HL-60/S4 treated with phorbol 12-myristate 13-acetate at 8.2 ng/mL for 4 days and 3 days (cell line): ENCODE measurements around the gene SIX2.
"Not testable (repeated sequence)": the region's sequence is repeated elsewhere in the genome, so short reads cannot be mapped to it uniquely, and the experiment has no call there.

Experiments
- in situ Hi-C: fragments of 300-500 bp; cut with MboI; formaldehyde crosslinking; loops from 2 replicates; pipeline ENCODE4 v1.15.0; 2022; ENCODE audit warnings: low sequenced_read_pairs

The SIX2 gene

DNA sequence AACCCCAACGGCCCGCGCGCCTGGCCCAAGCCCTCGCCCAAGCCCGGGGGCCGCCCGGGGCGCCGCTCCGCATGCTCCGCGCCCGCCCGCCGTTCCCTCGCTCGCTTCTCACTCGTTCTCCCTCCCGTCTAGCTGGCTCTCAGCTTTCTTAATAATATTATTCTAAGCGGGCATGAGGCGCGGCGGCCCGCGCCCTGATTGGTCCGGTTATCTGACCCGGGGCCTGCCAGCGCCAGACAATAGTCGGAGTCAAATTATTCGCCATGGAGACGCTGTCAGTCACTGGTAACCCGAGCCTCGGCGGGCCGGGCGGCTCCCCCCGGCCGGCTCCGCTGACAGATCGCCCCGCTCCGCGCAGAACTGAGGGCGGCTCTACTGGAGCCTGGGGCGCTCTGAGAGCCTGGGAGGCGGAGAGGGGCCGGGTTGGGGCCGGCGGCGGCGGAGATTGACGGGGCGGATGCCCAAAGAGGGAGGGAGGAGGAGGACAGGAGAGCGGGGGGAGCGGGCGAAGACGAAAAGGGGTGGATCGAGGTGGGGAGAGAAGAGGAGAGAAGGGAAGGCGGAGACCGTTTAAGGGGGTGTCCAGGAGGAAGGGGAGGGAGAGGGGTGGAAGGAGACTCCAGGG is at the start of gene SIX2:
Gene SIX2 (minus strand): TSS at position 150 of the 625 bp plus-strand sequence. CDS start 342 bp downstream, outside the sequence.
- in situ Hi-C loops, result no loop called here

DNA sequence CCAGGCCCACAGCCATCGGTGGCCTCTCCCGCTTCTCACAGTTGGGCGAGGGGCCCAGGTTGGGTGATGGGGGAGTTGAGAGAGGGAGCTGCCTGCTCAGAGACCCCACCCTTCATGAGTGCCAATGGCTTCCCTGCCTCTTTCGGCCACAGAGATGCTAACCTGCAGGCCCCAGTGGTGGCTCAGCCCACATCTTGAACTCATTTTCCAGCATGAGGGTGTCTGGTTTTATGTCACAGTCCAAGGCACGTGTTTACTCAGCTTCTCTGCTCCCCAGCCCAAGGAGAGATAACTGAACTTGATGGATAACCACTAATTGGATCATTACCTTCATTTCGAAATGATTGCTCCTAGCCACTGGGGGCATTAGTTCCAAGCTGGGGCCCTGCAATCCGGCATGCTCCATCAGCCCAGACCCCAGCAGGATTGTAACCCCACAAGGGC is 45.9 kb upstream of the SIX2 start:
- in situ Hi-C loops, result no loop called here

DNA sequence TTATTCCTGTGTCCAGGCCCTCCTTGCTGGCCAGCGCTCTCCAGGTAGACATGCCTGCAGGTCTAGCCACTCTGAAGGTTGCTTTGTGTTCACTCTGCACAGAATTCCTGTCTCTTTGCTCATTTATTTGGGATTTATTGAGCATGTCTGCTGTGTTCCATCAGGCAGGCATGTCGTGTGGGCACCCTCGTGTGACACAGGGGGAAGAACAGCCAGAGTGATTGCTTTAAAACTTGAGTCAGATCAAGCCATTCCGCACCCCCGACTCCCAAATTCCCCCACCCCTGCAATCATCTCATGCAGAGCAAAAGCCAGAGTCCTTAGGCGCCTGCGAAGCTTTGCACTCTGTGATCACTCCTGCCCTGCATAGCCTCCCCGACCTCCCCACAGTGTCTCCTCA is 44.7 kb upstream of the SIX2 start:
- in situ Hi-C loops, result no loop called here

GRCh38 chr2:45052388-45052928 is 43.2 kb upstream of the SIX2 start:
- in situ Hi-C loops, result no loop called here

DNA sequence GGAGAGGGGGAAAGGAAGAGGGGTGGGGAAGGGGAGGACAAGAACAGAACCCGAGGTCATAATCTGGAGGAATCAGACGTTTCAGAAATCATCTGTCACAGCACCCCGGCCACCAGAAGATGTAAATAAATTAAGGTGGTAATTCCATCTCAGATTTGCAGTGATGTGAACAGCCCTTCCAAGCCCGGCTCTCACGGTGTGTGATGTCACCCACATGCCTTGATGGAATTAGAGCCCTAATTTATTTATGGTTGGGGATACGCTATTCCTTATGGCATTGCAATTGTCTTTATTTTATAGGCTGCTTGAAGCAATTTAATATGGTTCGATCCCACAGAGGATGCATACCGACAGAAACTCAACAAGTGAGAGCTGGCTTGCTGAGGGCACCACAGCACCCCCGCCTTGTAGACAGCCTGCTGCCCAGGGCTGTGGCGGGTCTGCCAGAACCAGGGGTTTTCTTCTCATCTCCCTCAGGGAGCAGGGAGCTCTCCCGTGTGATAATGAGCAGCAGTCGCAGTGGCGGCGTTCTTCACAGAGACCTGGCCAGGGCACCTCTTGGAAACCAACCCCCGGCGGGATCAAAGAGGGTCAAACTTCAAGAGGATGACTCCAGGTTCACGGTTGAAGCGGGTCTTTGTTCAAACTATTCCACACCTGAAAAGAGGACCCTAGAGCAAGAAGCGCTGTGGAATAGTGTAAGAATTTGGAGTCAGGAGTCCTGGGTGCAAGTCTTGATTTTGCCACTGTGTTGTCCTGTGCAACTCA is 40.5 kb upstream of the SIX2 start:
- in situ Hi-C loops, result no loop called here

DNA sequence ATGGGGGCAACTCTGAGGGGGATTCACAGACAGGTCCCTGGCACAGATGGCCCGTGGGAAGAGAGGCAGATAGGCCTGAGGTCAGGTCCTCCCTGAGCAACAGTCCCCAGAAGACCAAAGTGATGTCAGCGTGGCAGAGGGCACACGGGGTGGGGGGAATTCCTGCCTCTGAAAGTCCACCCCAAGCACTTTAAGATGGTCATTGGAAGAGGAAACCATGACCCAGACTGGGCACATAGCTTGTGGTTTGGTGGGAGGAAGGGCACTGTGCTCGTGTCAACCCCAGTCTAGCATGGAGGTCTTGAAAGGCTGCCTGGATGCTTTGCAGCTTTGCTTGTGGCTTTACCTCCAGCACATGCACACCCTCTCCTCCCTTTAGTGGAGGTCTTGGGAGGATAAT is 38.0 kb upstream of the SIX2 start:
- in situ Hi-C loops, result no loop called here

- in situ Hi-C loops, result no loop called here
These were observed 37.5 kb upstream of the SIX2 start for GRCh38 chr2:45046786-45047185.

DNA sequence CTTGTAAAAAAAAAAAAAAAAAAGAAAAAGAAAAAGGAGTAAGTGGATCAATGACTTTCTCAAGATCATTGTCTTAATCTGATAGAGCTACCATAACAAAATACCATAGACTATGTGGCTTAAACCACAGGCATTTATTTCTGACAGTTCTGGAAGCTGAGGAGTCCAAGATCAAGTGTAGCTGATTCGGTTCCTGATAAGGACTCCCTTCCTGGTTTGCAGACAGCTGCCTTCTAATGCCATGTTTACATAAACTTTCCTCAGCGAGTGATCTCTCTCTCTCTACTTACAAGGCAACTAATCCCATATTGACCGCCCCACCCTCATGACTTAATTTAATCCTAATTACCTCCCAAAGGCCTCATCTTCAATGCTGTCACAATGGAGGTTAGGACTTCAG is 36.5 kb upstream of the SIX2 start:
- in situ Hi-C loops, result no loop called here

GRCh38 chr2:45044916-45045315 is 35.7 kb upstream of the SIX2 start:
- in situ Hi-C loops, result no loop called here

DNA sequence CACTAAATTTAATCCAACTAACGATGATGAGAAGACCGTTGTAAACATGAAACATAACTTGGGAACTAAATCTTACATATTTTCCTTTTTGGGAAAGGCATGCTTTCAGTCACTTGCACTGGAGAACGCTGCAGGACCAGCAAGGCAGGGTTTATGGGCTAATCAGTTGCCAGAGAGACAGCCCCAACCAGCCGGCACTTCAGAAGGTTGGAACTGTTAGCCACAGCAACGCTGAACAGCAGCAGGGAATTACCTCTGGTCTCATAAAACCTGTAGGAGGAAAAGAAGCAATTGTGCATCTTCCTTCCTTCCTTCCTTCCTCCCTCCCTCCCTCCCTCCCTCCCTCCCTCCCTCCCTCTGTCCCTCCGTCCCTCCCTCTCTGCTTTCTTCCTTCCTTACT is 33.9 kb upstream of the SIX2 start:
- in situ Hi-C loops, result no loop called here

DNA sequence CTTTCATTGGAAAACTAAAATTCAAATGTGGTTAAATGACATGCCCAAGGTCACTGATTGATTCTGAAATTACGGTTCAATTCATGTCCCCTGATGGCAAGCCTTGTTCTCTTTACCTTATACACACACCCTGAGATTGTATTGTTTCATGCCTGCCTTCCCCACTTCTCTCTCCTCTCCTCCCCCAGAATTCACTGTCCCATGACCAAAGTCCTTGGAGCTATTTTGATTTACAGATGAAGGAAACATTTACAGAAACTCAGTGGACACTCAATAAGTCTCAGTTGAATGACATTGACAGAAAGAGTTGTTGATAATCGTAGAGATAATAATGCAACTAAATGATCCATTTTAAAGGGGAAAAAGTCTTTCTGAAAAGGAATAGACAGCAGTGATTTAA is 33.1 kb upstream of the SIX2 start:
- in situ Hi-C loops, result no loop called here

DNA sequence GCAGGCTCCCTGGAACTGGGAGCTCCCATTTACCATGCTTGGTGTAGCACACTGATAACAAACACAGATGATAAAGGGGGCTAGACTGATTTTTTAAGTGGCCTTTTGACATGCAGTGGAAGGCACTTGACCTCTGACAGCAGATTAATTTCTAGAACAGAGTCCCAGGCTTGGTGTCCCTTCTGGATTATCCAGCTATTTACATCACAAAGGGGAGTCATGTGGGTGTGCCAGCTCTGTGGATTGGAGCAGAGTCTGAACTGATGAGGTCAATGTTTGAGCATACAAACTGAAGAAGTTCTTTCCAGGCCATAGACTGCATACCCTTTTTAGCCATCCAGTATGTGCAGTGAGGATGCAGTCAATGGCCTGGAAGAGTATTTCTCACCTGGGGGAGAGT is 31.5 kb upstream of the SIX2 start:
- in situ Hi-C loops, result no loop called here

DNA sequence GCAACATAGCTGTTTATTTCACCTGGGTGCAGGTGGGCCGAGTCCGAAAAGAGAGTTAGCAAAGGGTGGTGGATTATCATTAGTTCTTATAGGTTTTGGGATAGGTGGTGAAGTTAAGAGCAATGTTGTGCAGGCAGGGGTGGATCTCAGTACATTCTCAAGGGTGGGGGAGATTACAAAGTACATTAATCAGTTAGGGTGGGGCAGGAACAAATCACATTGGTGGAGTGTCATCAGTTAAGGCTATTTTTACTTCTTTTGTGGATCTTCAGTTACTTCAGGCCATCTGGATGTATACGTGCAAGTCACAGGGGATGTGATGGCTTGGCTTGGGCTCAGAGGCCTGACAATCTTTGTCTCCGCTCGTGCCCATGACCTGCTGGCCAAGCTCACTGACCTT is 30.6 kb upstream of the SIX2 start:
- in situ Hi-C loops, result not testable (repeated sequence)

DNA sequence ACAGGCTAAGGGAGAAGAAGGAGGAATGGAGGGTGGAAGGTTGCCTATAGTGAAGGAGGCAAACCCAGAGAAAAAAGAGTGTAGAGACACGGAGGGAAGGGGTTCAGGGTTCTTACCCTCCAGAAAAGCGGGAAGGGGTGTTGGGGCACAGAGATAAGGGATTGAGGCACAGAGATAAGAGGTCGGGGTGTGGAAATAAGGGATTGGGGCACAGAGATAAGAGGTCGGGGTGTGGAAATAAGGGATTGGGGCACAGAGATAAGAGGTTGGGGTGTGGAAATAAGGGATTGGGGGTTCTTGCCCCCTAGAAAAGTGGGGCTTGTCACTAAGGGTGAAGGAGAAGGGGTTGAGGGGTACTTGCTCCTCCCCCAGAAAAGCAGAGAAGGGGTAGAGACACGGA is 29.6 kb upstream of the SIX2 start:
- in situ Hi-C loops, result not testable (repeated sequence)

DNA sequence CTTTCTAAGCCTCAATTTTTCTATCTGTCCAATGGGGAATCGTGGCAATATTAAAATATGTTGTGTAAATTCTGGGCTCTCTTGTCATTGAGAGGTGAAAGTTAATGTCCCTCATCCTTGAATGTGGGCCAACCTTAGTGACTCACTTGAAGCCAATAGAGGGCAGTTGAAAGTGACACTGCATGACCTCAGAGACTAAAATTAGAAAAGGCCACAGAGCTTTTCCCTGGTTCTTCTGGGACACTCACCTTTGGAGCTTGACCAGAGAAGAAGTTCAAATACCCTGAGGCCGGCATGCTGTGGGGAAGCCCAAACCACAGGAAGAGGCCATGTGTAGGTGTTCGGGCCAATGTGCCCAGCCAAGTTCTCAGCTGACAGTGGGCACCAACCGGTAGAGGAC is 24.1 kb upstream of the SIX2 start:
- in situ Hi-C loops, result no loop called here

DNA sequence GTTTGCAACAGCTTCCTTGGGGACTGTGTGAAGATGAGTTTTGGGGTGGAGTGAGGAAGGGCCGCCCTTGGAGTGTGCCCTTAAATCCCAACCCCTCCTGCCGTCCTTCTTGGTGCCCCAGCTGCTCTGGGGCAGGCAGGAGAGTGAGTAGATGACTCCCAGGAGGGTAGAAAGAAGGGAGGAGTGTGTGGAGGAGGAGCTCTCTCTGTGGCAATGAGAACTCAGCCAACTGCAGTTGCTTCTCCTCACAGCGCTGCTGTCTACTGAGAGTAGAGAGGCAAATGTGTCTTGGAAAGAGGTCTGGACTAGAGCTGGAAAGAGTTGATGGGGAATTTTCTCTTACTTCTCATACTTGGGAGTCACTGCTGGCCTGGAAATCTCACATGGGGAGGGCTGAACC is 21.8 kb upstream of the SIX2 start:
- in situ Hi-C loops, result no loop called here

GRCh38 chr2:45030553-45030952 is 21.3 kb upstream of the SIX2 start:
- in situ Hi-C loops, result no loop called here

- in situ Hi-C loops, result no loop called here
These were observed 20.0 kb upstream of the SIX2 start for GRCh38 chr2:45029215-45029614.

GRCh38 chr2:45028276-45028675 is 19.0 kb upstream of the SIX2 start:
- in situ Hi-C loops, result no loop called here

DNA sequence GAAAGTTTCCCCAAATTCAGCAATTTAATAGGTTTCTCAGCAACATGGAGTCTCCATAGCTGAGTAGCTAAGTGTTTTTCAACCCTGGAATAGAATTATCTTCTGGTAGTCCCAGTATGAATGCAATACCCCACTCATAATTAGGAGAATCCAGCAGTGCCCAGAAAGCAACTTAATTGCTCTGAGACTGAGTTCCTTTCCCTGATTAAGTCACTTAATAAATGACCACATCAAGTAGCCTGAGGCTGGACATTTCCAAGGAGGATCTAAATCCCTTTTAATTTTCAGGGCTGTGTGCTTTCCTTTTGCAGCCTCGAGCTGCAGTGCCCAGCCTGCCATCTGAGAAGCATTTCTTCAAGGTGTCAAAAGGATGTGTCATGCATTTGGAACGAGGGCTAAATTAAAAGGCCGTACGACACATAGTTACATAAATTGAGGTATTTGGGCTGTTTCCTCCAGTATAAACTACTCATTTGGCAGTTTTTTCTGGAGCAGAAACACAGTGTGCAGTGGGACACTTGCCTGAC is 17.7 kb upstream of the SIX2 start:
- in situ Hi-C loops, result no loop called here

GRCh38 chr2:45024600-45025291 is 15.5 kb upstream of the SIX2 start:
- in situ Hi-C loops, result no loop called here

- in situ Hi-C loops, result no loop called here
These were observed 14.8 kb upstream of the SIX2 start for GRCh38 chr2:45024097-45024496.
